Common myeloid progenitor, CD34-positive (primary cell): ENCODE data around the gene BTBD2.

Experiments
- CTCF ChIA-PET: fragments of 350-600 bp; sonication (Branson Sonifier 250); formaldehyde crosslinking; loops from one replicate; lab custom pipeline; 2021; ENCODE audit warnings: antibody characterized with exemption; lab: Charles Lee
- POLR2A ChIA-PET: fragments of 350-600 bp; sonication (Branson Sonifier 250); formaldehyde crosslinking; loops from one replicate; lab custom pipeline; 2021; ENCODE audit warnings: antibody characterized with exemption; lab: Charles Lee
- DNase-seq, 3 donors: peaks; one replicate each; pipeline versions ENCODE4 v3.0.0 to v3.0.0-alpha.2; 2013
- H3K27ac ChIP-seq, 2 experiments: 1 replicate in 1 of 2; 2 replicates in 1 of 2; pipeline ENCODE4 v1.7.0; 2013; ENCODE audit warnings: inconsistent platforms in 2 of 2, low read length in 2 of 2, mild to moderate bottlenecking in 2 of 2, low read depth in 1 of 2, moderate library complexity in 1 of 2; ENCODE audit not compliant: severe bottlenecking in 2 of 2, insufficient read depth in 1 of 2, poor library complexity in 1 of 2
- H3K27me3 ChIP-seq, 5 experiments: replicated peaks in 2 of 5; 1 replicate in 3 of 5; 2 replicates in 2 of 5; pipeline versions ENCODE4 v1.6.1 to v1.7.0; 2013; ENCODE audit warnings: low read length in 4 of 5, mild to moderate bottlenecking in 2 of 5, moderate library complexity in 2 of 5, inconsistent platforms in 1 of 5; ENCODE audit not compliant: insufficient read depth in 5 of 5, control insufficient read depth in 4 of 5
- H3K36me3 ChIP-seq, 4 experiments: 1 replicate in 2 of 4; 2 replicates in 2 of 4; pipeline versions ENCODE4 v1.6.1 to v1.7.0; 2013; ENCODE audit warnings: low read length in 3 of 4, control low read depth in 1 of 4, mild to moderate bottlenecking in 1 of 4; ENCODE audit not compliant: control insufficient read depth in 4 of 4, insufficient read depth in 4 of 4
- H3K4me1 ChIP-seq, 4 experiments: 1 replicate in 3 of 4; 2 replicates in 1 of 4; pipeline versions ENCODE4 v1.6.1 to v1.7.1; 2013; ENCODE audit warnings: low read length in 3 of 4, mild to moderate bottlenecking in 3 of 4, control low read depth in 1 of 4, inconsistent platforms in 1 of 4, moderate library complexity in 1 of 4; ENCODE audit not compliant: control insufficient read depth in 4 of 4, insufficient read depth in 4 of 4; ENCODE audit errors: control extremely low read depth in 1 of 4
- H3K4me3 ChIP-seq, 7 experiments: 1 replicate in 4 of 7; 2 replicates in 3 of 7; pipeline versions ENCODE4 v1.5.1 to v1.7.0; 2013; ENCODE audit warnings: mild to moderate bottlenecking in 7 of 7, low read length in 6 of 7, moderate library complexity in 6 of 7, inconsistent platforms in 2 of 7, low read depth in 2 of 7, control low read depth in 1 of 7; ENCODE audit not compliant: insufficient read depth in 4 of 7, control insufficient read depth in 1 of 7; ENCODE audit errors: extremely low read depth in 1 of 7
- H3K9me3 ChIP-seq, 5 experiments: 1 replicate in 4 of 5; 2 replicates in 1 of 5; pipeline versions ENCODE4 v1.6.1 to v1.7.1; 2013; ENCODE audit warnings: low read length in 4 of 5, mild to moderate bottlenecking in 2 of 5, inconsistent platforms in 1 of 5, low read depth in 1 of 5, moderate library complexity in 1 of 5; ENCODE audit not compliant: control insufficient read depth in 4 of 5, insufficient read depth in 2 of 5; ENCODE audit errors: control extremely low read depth in 1 of 5
- WGBS: methylation state at CpG from one replicate; pipeline ENCODE4 v1.1.5; 2013; ENCODE audit not compliant: insufficient coverage; 5-methylcytosine and 5-hydroxymethylcytosine counted together

Gene BTBD2

DNA sequence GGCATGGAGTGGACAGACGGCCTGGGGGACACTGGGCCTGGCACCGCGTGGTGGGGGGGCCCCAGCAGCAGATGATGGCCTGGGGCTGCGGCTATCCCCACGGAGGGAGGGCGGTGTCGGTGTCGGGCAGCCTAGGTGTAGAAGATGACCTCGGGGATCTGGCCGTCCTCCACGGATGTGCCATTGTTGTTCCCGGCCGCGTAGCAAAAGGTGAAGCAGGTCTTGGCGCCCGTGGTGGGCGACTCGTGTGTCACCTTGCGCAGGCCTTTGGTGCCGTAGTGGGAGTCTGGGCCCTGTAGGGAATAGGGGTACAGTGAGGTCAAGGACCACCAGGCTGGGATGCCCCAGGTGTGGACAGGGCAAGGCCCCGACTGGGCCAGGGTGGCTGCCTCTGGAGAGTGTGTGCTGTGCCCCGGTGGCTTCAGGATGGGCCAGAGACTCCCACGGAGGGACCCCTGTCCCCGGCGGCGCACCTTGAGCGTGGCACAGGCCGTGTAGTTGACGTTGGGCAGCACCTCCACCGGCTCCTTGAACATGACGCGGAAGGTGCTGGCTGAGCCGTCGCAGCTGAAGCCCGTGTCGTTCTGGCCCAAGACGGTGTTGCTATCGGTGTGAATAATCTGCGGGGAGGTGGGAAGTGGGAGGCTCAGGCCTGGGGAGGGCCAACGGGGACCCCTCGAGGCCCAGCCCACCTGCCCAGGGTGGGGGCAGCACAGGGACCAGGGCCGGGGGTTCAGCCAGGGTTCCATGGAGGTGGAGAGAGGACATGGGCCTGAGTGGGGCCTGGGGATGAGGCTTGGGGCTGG lies 29.0 kb downstream of the BTBD2 start:
- H3K4me1 ChIP-seq: no peaks in the 10 kb centered on the region
- ChIA-PET POLR2A (no interaction called here), CTCF (no interaction called here)
- no peaks in the 10 kb centered on the region for H3K9me3 ChIP-seq
- 97% methylated on average over 39 of the region's 42 CpGs for WGBS
- H3K27ac ChIP-seq: no peak overlapping the region
- peaks cover 12 to 84% (median 61%) of the 10 kb centered on the region in 4 experiments for H3K36me3 ChIP-seq
- no peak overlapping the region for H3K4me3 ChIP-seq
- DNase-seq: no peak
- H3K27me3 ChIP-seq: no peaks in the 10 kb centered on the region

DNA sequence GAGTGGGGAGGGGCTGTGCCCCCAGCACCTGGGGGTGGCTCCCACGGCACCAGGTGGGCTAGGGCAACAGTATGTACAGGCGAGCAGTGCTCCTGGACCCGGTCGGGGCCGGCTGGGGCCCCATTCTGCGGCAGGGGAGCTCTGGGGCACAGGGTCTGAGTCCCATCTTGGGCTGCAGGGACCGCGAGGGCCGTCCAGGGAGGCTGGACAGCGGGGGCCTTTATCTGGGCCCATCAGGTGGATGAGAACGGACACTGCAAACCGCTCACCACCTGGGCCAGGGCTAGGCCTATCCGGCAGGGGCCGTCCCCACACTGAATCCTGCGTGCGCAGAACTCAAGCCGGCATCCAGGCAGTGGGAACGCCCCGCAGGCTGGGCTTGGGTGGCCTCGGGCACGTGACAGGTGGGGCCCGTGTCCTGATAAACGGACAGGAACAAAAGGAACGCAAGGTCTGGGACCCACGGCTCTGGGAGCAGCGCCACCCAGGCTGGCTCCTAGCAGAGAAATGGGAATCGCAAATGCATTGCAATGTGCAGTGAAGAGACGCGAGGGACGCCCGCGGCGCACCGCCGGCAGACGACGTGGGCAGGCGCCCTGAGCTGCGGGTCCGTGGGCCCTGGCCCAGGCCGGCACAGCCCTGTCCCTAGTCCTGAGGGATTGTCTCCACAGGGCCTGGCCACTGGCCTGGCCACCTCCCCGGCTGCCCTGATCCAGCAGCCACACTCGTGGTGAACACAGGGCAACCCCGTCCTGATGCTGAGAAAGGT lies 29.7 kb downstream of the BTBD2 start:
- Histone ChIP-seq H3K4me3 (no peak overlapping the region), H3K27ac (no peak overlapping the region), H3K27me3 (no peaks in the 10 kb centered on the region), H3K4me1 (no peaks in the 10 kb centered on the region), H3K36me3 (peaks cover 16 to 84% (median 63%) of the 10 kb centered on the region in 4 experiments), H3K9me3 (no peaks in the 10 kb centered on the region)
- POLR2A ChIA-PET: no interaction called here
- WGBS: 95% methylated on average over 42 of the region's 44 CpGs
- no peak for DNase-seq
- CTCF ChIA-PET: no interaction called here

DNA sequence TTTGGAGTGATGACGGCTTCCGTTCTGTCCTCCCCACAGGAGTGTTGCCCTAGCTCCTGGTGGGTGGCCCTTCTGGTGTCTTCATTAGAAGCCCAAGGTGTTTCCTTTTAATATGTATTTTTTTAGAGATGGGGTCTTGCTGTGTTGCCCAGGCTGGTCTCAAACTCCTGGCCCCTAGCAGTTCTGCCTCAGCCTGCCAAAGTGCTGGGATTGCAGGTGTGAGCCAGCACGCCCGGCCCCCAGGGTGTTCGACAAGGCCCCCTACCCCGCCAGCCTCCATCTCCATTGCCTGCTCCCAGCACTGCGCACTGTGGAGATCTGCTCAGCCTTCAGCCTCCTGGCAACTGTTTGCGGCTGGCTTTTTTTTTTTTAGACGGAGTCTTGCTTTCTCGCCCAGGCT lies 31.2 kb downstream of the BTBD2 start:
- Histone ChIP-seq H3K4me3 (no peak overlapping the region), H3K4me1 (no peaks in the 10 kb centered on the region), H3K9me3 (no peaks in the 10 kb centered on the region), H3K27me3 (no peaks in the 10 kb centered on the region), H3K27ac (no peak overlapping the region), H3K36me3 (peaks cover 13 to 83% (median 56%) of the 10 kb centered on the region in 4 experiments)
- DNase-seq: no peak
- WGBS: 95% methylated on average over 10 of the region's 10 CpGs
- CTCF ChIA-PET: no interaction called here
- POLR2A ChIA-PET: no interaction called here

DNA sequence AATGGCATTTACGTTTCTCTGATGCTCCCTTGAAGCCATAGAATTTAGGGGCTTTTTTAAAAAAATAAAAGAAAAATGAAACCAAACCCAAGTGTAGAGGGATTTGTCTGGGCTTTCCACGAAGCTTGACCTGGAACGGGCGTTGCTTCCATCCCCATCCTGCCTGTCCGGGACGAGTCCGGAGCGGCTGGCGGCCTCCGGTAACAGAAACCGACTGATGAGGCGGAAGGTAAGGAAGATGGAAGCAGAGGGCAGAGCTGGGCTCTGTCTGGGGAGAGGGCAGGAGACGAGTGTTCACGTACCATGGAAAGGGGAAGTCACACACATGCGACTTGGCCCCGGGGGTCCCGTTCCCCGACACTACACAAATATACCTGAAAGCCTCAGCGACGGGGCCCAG lies 34.3 kb downstream of the BTBD2 start:
- Histone ChIP-seq H3K36me3 (peaks cover 13 to 80% (median 53%) of the 10 kb centered on the region in 4 experiments), H3K4me3 (no peak overlapping the region), H3K4me1 (no peaks in the 10 kb centered on the region), H3K9me3 (no peaks in the 10 kb centered on the region), H3K27ac (no peak overlapping the region), H3K27me3 (no peaks in the 10 kb centered on the region)
- DNase-seq: no peak
- ChIA-PET CTCF (interaction anchor here (1.1 to 2.5 kb wide), 2 partner anchors 10 to 22 kb away, joined by 3 to 10 read pairs; no protein-coding TSS in a partner anchor), POLR2A (no interaction called here)
- WGBS: 97% methylated on average over 16 of the region's 20 CpGs

DNA sequence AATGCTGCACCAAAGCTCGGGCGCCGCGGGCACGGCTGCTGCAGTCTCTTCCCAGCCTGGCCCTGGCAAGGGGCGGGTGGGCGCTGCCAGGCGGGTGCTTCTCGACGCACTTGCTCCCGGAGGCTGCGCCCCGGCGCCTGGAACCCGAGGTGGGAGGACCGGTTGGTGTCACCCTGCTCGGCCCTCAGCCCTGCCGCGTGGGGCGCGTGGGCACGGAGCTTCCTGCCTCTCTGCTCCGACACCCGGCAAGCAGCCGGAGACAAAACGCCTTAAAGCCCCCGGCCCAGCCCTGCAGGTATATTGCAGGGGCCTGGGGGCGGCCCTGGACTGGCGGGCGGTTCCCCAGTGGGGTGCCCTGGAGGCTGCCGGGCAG lies 34.7 kb downstream of the BTBD2 start:
- no peaks in the 10 kb centered on the region for H3K9me3 ChIP-seq
- ChIA-PET CTCF (interaction anchor here (1.1 kb wide), 1 partner anchor 23 kb away, joined by 3 read pairs; no protein-coding TSS in a partner anchor), POLR2A (no interaction called here)
- H3K36me3 ChIP-seq: peaks cover 13 to 80% (median 51%) of the 10 kb centered on the region in 4 experiments
- no peaks in the 10 kb centered on the region for H3K4me1 ChIP-seq
- no peak for DNase-seq
- no peak overlapping the region for H3K27ac ChIP-seq
- no peaks in the 10 kb centered on the region for H3K27me3 ChIP-seq
- H3K4me3 ChIP-seq: no peak overlapping the region
- 97% methylated on average over 26 of the region's 31 CpGs for WGBS

- Histone ChIP-seq H3K27ac (no peak overlapping the region), H3K36me3 (peaks cover 13 to 80% (median 50%) of the 10 kb centered on the region in 4 experiments), H3K27me3 (no peaks in the 10 kb centered on the region), H3K9me3 (no peaks in the 10 kb centered on the region), H3K4me3 (no peak overlapping the region), H3K4me1 (no peaks in the 10 kb centered on the region)
- DNase-seq: no peak
- POLR2A ChIA-PET: no interaction called here
- CTCF ChIA-PET: interaction anchor here (1.1 kb wide), 1 partner anchor 23 kb away, joined by 3 read pairs; no protein-coding TSS in a partner anchor
- 94% methylated on average over 19 of the region's 35 CpGs for WGBS
Measured at GRCh38 chr19:1980091-1980808, 35.3 kb downstream of the BTBD2 start.
